SK-N-DZ (cell line): ENCODE measurements around the gene CCL1.
"Not testable (repeated sequence)": the region's sequence is repeated elsewhere in the genome, so short reads cannot be mapped to it uniquely, and the experiment has no call there.

Source experiments
- DNase-seq: peaks from one replicate; pipeline ENCODE4 v3.0.0-alpha.2; 2015; ENCODE audit warnings: low spot score

CCL1 gene

GRCh38 chr17:34360601-34361270 is 2.3 kb downstream of the CCL1 start:
- no peak for DNase-seq

DNA sequence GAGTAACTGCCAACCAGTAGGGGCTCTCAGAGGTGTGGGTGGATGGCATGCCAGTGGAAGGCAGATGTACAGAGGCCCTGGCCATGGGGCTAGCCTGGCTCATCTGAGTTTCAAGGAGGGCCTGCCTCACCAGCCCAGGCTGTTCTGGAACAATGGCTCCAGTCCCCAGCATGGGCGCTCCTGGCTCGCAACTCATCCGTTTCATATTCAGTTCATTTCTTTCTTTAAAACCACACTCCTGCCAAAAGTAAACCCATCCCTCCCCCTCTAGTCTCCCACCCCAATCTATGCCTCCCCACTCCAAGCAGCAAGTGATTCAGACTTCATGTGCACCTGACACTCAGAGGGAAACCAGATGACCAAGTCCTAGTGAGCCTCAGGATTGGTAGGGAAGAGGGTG is 4.4 kb downstream of the CCL1 start:
- no peak for DNase-seq

GRCh38 chr17:34357398-34357797 is 5.6 kb downstream of the CCL1 start:
- no peak for DNase-seq

GRCh38 chr17:34356194-34356593 is 6.8 kb downstream of the CCL1 start, which contains the start of gene CCL13:
CCL13 (plus strand) TSS chr17:34356480; CDS start chr17:34356527, 47 bp downstream.
- DNase-seq = no peak

GRCh38 chr17:34354637-34355036 is 8.4 kb downstream of the CCL1 start:
- DNase-seq = no peak

DNA sequence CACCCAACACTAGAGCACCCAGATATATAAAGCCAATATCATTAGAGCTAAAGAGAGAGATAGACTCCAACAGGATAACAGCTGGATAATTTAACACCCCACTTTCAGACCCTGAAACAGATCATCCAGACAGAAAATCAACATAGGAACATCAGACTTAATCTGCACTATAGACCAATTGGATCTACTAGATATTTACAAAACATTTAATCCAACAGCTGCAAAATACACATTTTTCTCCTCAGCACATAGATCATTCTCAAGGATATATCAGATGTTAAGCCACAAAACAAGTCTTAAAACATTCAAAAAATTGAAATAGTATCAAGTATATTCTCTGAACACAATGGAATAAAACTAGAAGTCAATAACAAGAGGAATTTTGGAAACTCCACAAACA is 10.8 kb downstream of the CCL1 start:
- DNase-seq = no peak

GRCh38 chr17:34351096-34351495 is 11.9 kb downstream of the CCL1 start:
- no peak for DNase-seq

DNA sequence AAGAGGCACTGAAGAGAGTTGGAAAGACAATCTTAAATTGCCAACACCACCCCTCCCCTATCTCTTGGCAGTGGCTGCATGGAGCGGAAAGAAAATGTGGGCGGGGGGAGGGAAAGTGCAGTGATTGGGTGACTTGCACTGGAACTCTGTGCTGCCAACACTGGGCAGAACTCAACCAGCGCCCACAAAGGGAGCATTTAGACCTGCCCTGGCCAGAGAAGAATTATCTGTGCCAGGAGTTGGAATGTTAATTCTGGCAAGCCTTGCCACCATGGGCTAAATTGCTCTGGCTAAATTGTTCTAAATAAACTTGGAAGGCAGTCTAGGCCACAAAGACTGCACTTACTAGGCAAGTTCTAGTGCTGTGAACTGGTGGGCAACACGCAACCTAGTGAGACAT is 13.3 kb downstream of the CCL1 start:
- DNase-seq = no peak

GRCh38 chr17:34347063-34347462 is 16.0 kb downstream of the CCL1 start:
- no peak for DNase-seq

GRCh38 chr17:34341916-34342315 is 21.1 kb downstream of the CCL1 start:
- DNase-seq = no peak

GRCh38 chr17:34339138-34339770 is 23.8 kb downstream of the CCL1 start:
- no peak for DNase-seq

- no peak for DNase-seq
Measured at GRCh38 chr17:34337701-34338100, 25.3 kb downstream of the CCL1 start.

GRCh38 chr17:34327580-34327979 is 35.5 kb downstream of the CCL1 start:
- not testable (repeated sequence) for DNase-seq

- DNase-seq = no peak
Measured at GRCh38 chr17:34321964-34322363, 41.1 kb downstream of the CCL1 start.

DNA sequence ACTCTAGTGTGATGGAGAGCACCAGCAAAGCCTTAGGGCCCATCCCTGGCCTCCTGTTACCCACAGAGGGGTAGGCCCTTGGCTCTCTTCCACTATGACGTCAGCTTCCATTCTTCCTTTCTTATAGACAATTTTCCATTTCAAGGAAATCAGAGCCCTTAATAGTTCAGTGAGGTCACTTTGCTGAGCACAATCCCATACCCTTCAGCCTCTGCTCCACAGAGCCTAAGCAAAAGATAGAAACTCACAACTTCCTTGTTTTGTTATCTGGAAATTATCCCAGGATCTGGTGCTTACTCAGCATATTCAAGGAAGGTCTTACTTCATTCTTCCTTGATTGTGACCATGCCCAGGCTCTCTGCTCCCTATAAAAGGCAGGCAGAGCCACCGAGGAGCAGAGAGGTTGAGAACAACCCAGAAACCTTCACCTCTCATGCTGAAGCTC is 44.0 kb downstream of the CCL1 start, which contains the start of gene CCL8:
Gene CCL8, plus strand, starts transcription at position 397 of the 445 bp plus-strand sequence. CDS start 67 bp downstream, outside the sequence.
- DNase-seq = no peak

DNA sequence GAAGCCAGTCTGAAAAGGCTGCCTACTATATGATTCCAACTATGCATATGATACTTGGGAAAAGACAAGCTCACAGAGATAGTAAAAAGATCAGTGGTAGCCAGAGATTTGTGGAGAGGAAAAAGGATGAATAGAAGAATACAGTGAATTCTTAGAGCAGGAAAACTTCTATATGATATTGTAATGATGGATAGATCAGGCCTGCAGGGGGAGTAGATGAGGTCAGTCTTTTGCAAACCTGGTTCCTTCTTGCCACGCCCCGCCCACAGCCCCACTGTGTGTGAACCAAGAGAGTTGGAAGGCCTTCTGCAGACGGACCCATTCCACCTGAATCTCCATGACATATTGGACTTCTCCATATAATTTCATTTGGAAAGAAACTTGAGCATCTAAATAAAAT is 44.6 kb downstream of the CCL1 start:
- DNase-seq = no peak

DNA sequence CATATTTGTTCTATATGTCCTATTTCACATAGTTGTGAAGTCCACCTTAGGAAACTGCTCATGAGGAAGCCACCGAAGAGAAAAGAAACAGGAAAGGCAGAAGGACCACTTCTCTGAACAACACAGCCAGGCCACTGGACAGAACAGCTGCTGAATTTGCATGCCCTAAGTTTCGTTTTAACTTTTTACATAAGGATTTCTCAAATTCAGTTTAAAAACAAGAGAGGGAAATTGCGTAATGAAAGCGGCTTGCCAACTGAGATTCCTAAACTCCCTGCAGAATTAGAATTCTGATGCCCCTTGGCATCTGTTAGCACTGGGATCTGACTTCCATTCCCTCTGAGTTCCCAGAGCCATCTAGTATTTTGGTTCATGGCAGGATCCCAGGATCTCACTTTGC is 48.8 kb downstream of the CCL1 start:
- DNase-seq = no peak

GRCh38 chr17:34313164-34313563 is 49.9 kb downstream of the CCL1 start:
- DNase-seq = no peak

DNA sequence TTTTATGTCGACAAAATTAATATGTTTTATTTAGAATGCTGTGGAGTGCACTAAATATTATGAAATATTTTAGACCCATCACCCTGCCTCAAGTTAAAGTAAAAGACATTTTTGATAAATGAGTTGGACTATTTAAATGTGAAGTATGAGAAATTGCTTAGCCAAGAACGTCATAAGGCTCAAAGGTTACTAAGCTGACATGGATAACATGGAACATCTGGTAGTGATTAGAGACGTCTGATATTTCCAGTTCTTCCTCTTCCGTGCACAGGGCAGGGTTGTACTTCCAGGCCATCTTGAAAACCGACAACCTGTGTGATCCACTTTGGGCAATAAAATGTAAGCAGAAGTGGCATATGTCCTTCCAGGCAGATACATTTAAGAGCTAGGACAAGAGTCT is 51.0 kb downstream of the CCL1 start:
- no peak for DNase-seq

- no peak for DNase-seq
Measured at GRCh38 chr17:34311291-34311690, 51.7 kb downstream of the CCL1 start.
